ENCODE data around the gene SH3PXD2A. TPM values are rescaled to one million over a fixed set of nuclear protein-coding genes. Genes with fewer than 3 reads are reported as not detected.

The SH3PXD2A gene
- total and polyA plus RNA-seq, 5 donors from 2014 or later = 0.24 to 15.4 (median 0.47) TPM

GRCh38 chr10:103884681-103885139 lies 29.3 kb upstream of the SH3PXD2A start:
- Histone ChIP-seq H3K27me3 (ENCODE audit: control insufficient read depth, insufficient read depth, low read length) (no peaks in the 10 kb centered on the region), H3K27ac (ENCODE audit: insufficient read depth, low read length, poor library complexity, severe bottlenecking) (no peak overlapping the region), H3K36me3 (ENCODE audit: control insufficient read depth, insufficient read depth, low read length) (peaks cover 85% of the 10 kb centered on the region), H3K9me3 (ENCODE audit: control insufficient read depth in 2 of 2, low read length in 2 of 2) (no peaks in the 10 kb centered on the region), H3K4me1 (ENCODE audit: control insufficient read depth, insufficient read depth, low read length, poor library complexity, severe bottlenecking) (peaks cover 4% of the 10 kb centered on the region), H3K4me3 (ENCODE audit: low read depth, low read length) (no peak overlapping the region)
- ATAC-seq (ENCODE audit: low read depth in 2 of 2) = no peak
- H3K9me3 Mint-ChIP-seq = no peaks in the 10 kb centered on the region
- peaks cover 55% of the 10 kb centered on the region for H3K36me3 Mint-ChIP-seq
- H3K4me3 Mint-ChIP-seq = no peak overlapping the region
- no peaks in the 10 kb centered on the region for H3K27me3 Mint-ChIP-seq
- H3K27ac Mint-ChIP-seq = peak overlapping the region in 2 of 3 donors; percentile 55 to 76
- peak in 1 of 3 donors; percentile 39 for DNase-seq
- peaks cover 6 to 27% (median 16%) of the 10 kb centered on the region in 4 donors for H3K4me1 Mint-ChIP-seq

- no peak for ATAC-seq (ENCODE audit: low read depth in 2 of 2)
- H3K4me3 ChIP-seq (ENCODE audit: low read depth, low read length) = no peak overlapping the region
- H3K4me3 Mint-ChIP-seq = no peak overlapping the region
- H3K36me3 Mint-ChIP-seq = peaks cover 70% of the 10 kb centered on the region
- DNase-seq = no peak
- no peaks in the 10 kb centered on the region for H3K27me3 ChIP-seq (ENCODE audit: control insufficient read depth, insufficient read depth, low read length)
- H3K9me3 ChIP-seq (ENCODE audit: control insufficient read depth in 2 of 2, low read length in 2 of 2) = no peaks in the 10 kb centered on the region
- no peaks in the 10 kb centered on the region for H3K9me3 Mint-ChIP-seq
- peaks cover 89% of the 10 kb centered on the region for H3K36me3 ChIP-seq (ENCODE audit: control insufficient read depth, insufficient read depth, low read length)
- peaks cover 0 to 13% (median 10%) of the 10 kb centered on the region in 4 donors for H3K4me1 Mint-ChIP-seq
- peak overlapping the region in 1 of 3 donors; percentile 14 for H3K27ac Mint-ChIP-seq
- H3K27ac ChIP-seq (ENCODE audit: insufficient read depth, low read length, poor library complexity, severe bottlenecking) = no peak overlapping the region
- H3K27me3 Mint-ChIP-seq = no peaks in the 10 kb centered on the region
- H3K4me1 ChIP-seq (ENCODE audit: control insufficient read depth, insufficient read depth, low read length, poor library complexity, severe bottlenecking) = no peaks in the 10 kb centered on the region
Observed at GRCh38 chr10:103882285-103883007, 27.1 kb upstream of the SH3PXD2A start.

GRCh38 chr10:103881416-103882284 lies 26.3 kb upstream of the SH3PXD2A start:
- no peaks in the 10 kb centered on the region for H3K4me1 ChIP-seq (ENCODE audit: control insufficient read depth, insufficient read depth, low read length, poor library complexity, severe bottlenecking)
- H3K27ac ChIP-seq (ENCODE audit: insufficient read depth, low read length, poor library complexity, severe bottlenecking) = no peak overlapping the region
- H3K36me3 ChIP-seq (ENCODE audit: control insufficient read depth, insufficient read depth, low read length) = peaks cover 89% of the 10 kb centered on the region
- ATAC-seq (ENCODE audit: low read depth in 2 of 2) (no peak), DNase-seq (no peak)
- H3K4me1 Mint-ChIP-seq = peaks cover 0 to 13% (median 10%) of the 10 kb centered on the region in 4 donors
- H3K4me3 Mint-ChIP-seq = no peak overlapping the region
- no peaks in the 10 kb centered on the region for H3K9me3 Mint-ChIP-seq
- H3K36me3 Mint-ChIP-seq = peaks cover 62% of the 10 kb centered on the region
- H3K27ac Mint-ChIP-seq = no peak overlapping the region
- H3K4me3 ChIP-seq (ENCODE audit: low read depth, low read length) = no peak overlapping the region
- H3K27me3 ChIP-seq (ENCODE audit: control insufficient read depth, insufficient read depth, low read length) = no peaks in the 10 kb centered on the region
- no peaks in the 10 kb centered on the region for H3K9me3 ChIP-seq (ENCODE audit: control insufficient read depth in 2 of 2, low read length in 2 of 2)
- H3K27me3 Mint-ChIP-seq = no peaks in the 10 kb centered on the region

GRCh38 chr10:103879831-103880230 lies 24.5 kb upstream of the SH3PXD2A start:
- H3K36me3 Mint-ChIP-seq = peaks cover 59% of the 10 kb centered on the region
- ATAC-seq (ENCODE audit: low read depth in 2 of 2) (no peak), DNase-seq (no peak)
- no peak overlapping the region for H3K4me3 Mint-ChIP-seq
- no peaks in the 10 kb centered on the region for H3K27me3 Mint-ChIP-seq
- Histone ChIP-seq H3K36me3 (ENCODE audit: control insufficient read depth, insufficient read depth, low read length) (peaks cover 77% of the 10 kb centered on the region), H3K4me3 (ENCODE audit: low read depth, low read length) (no peak overlapping the region), H3K27me3 (ENCODE audit: control insufficient read depth, insufficient read depth, low read length) (no peaks in the 10 kb centered on the region), H3K9me3 (ENCODE audit: control insufficient read depth in 2 of 2, low read length in 2 of 2) (no peaks in the 10 kb centered on the region), H3K27ac (ENCODE audit: insufficient read depth, low read length, poor library complexity, severe bottlenecking) (no peak overlapping the region), H3K4me1 (ENCODE audit: control insufficient read depth, insufficient read depth, low read length, poor library complexity, severe bottlenecking) (no peaks in the 10 kb centered on the region)
- H3K27ac Mint-ChIP-seq = peak overlapping the region in 2 of 3 donors; percentile 23 to 96
- no peaks in the 10 kb centered on the region for H3K9me3 Mint-ChIP-seq
- H3K4me1 Mint-ChIP-seq = peaks cover 0 to 13% (median 11%) of the 10 kb centered on the region in 4 donors

- H3K9me3 ChIP-seq (ENCODE audit: control insufficient read depth in 2 of 2, low read length in 2 of 2) = no peaks in the 10 kb centered on the region
- peaks cover 58% of the 10 kb centered on the region for H3K36me3 Mint-ChIP-seq
- DNase-seq = no peak
- H3K27me3 ChIP-seq (ENCODE audit: control insufficient read depth, insufficient read depth, low read length) = no peaks in the 10 kb centered on the region
- H3K27ac Mint-ChIP-seq = no peak overlapping the region
- H3K4me1 ChIP-seq (ENCODE audit: control insufficient read depth, insufficient read depth, low read length, poor library complexity, severe bottlenecking) = no peaks in the 10 kb centered on the region
- H3K27me3 Mint-ChIP-seq = no peaks in the 10 kb centered on the region
- peaks cover 0 to 14% (median 9%) of the 10 kb centered on the region in 4 donors for H3K4me1 Mint-ChIP-seq
- H3K36me3 ChIP-seq (ENCODE audit: control insufficient read depth, insufficient read depth, low read length) = peaks cover 76% of the 10 kb centered on the region
- no peak overlapping the region for H3K4me3 Mint-ChIP-seq
- H3K4me3 ChIP-seq (ENCODE audit: low read depth, low read length) = no peak overlapping the region
- no peaks in the 10 kb centered on the region for H3K9me3 Mint-ChIP-seq
- ATAC-seq (ENCODE audit: low read depth in 2 of 2) = no peak
- H3K27ac ChIP-seq (ENCODE audit: insufficient read depth, low read length, poor library complexity, severe bottlenecking) = no peak overlapping the region
Observed at GRCh38 chr10:103879409-103879808, 24.0 kb upstream of the SH3PXD2A start.

- Mint-ChIP-seq H3K27ac (no peak overlapping the region), H3K36me3 (peaks cover 53% of the 10 kb centered on the region), H3K4me1 (peaks cover 0 to 10% (median 6%) of the 10 kb centered on the region in 4 donors), H3K9me3 (no peaks in the 10 kb centered on the region), H3K4me3 (no peak overlapping the region), H3K27me3 (no peaks in the 10 kb centered on the region)
- H3K4me3 ChIP-seq (ENCODE audit: low read depth, low read length) = no peak overlapping the region
- no peaks in the 10 kb centered on the region for H3K4me1 ChIP-seq (ENCODE audit: control insufficient read depth, insufficient read depth, low read length, poor library complexity, severe bottlenecking)
- no peaks in the 10 kb centered on the region for H3K9me3 ChIP-seq (ENCODE audit: control insufficient read depth in 2 of 2, low read length in 2 of 2)
- H3K27ac ChIP-seq (ENCODE audit: insufficient read depth, low read length, poor library complexity, severe bottlenecking) = no peak overlapping the region
- peaks cover 71% of the 10 kb centered on the region for H3K36me3 ChIP-seq (ENCODE audit: control insufficient read depth, insufficient read depth, low read length)
- DNase-seq (no peak), ATAC-seq (ENCODE audit: low read depth in 2 of 2) (no peak)
- no peaks in the 10 kb centered on the region for H3K27me3 ChIP-seq (ENCODE audit: control insufficient read depth, insufficient read depth, low read length)
Observed at GRCh38 chr10:103877861-103878260, 22.5 kb upstream of the SH3PXD2A start.

GRCh38 chr10:103876155-103876554 lies 20.8 kb upstream of the SH3PXD2A start:
- H3K4me3 Mint-ChIP-seq = no peak overlapping the region
- no peaks in the 10 kb centered on the region for H3K27me3 Mint-ChIP-seq
- Histone ChIP-seq H3K36me3 (ENCODE audit: control insufficient read depth, insufficient read depth, low read length) (peaks cover 60% of the 10 kb centered on the region), H3K4me1 (ENCODE audit: control insufficient read depth, insufficient read depth, low read length, poor library complexity, severe bottlenecking) (no peaks in the 10 kb centered on the region), H3K9me3 (ENCODE audit: control insufficient read depth in 2 of 2, low read length in 2 of 2) (no peaks in the 10 kb centered on the region), H3K4me3 (ENCODE audit: low read depth, low read length) (no peak overlapping the region), H3K27me3 (ENCODE audit: control insufficient read depth, insufficient read depth, low read length) (no peaks in the 10 kb centered on the region), H3K27ac (ENCODE audit: insufficient read depth, low read length, poor library complexity, severe bottlenecking) (no peak overlapping the region)
- H3K9me3 Mint-ChIP-seq = no peaks in the 10 kb centered on the region
- H3K4me1 Mint-ChIP-seq = peaks cover 0 to 12% (median 6%) of the 10 kb centered on the region in 4 donors
- H3K27ac Mint-ChIP-seq = peak overlapping the region in 1 of 3 donors; percentile 82
- no peak for ATAC-seq (ENCODE audit: low read depth in 2 of 2)
- peaks cover 53% of the 10 kb centered on the region for H3K36me3 Mint-ChIP-seq
- DNase-seq = no peak
